HUDEP-2 (cell line): Measurements from ENCODE around the gene KRTAP10-5.
"Not testable (repeated sequence)": the region's sequence is repeated elsewhere in the genome, so short reads cannot be mapped to it uniquely, and the experiment has no call there.

Experiments
- DNase-seq, 76 experiments: peaks; one replicate each; lab custom pipeline; 2025; ENCODE audit not compliant: unreplicated experiment in 76 of 76; lab: John Stamatoyannopoulos, UW

The KRTAP10-5 gene

DNA sequence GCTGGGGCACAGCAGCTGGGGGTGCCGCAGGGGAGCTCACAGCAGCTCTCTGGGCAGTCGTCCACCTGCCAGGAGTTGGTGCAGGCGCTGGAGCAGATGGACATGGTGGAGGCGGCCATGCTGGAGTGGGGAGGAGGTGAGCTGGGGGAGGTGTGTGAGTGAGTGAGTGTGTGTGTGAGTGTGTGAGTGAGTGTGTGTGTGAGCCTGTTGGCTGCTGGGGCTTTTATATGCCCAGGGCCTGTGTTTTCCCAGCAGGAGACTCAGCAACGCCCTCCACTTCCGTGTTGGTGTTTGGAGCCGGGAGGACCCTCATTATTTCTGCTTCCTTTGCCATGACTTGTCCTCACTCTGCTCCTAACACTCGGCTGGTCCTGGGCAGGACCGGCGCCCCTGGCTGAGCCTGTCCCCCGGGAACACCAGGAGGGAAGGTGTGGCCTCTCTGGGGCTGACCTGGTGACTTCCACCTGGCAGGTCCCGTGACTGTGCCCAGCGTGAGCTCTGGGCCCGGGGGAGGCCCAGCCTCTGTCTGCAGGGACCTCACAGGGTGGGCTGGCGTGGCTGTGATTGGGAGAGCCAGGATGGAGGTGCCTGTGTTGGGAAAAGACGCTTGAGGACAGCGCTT, 29.0 kb downstream of the KRTAP10-5 start, which contains the start of gene KRTAP10-2:
Gene KRTAP10-2 (minus strand): TSS at position 166 of the 622 bp plus-strand sequence. CDS start 47 bp downstream, at position 119.
- no peak for DNase-seq

- no peak for DNase-seq
These were observed 29.6 kb downstream of the KRTAP10-5 start for GRCh38 chr21:44550807-44551206.

- not testable (repeated sequence) for DNase-seq
These were observed 30.1 kb downstream of the KRTAP10-5 start for GRCh38 chr21:44550285-44550684.

DNA sequence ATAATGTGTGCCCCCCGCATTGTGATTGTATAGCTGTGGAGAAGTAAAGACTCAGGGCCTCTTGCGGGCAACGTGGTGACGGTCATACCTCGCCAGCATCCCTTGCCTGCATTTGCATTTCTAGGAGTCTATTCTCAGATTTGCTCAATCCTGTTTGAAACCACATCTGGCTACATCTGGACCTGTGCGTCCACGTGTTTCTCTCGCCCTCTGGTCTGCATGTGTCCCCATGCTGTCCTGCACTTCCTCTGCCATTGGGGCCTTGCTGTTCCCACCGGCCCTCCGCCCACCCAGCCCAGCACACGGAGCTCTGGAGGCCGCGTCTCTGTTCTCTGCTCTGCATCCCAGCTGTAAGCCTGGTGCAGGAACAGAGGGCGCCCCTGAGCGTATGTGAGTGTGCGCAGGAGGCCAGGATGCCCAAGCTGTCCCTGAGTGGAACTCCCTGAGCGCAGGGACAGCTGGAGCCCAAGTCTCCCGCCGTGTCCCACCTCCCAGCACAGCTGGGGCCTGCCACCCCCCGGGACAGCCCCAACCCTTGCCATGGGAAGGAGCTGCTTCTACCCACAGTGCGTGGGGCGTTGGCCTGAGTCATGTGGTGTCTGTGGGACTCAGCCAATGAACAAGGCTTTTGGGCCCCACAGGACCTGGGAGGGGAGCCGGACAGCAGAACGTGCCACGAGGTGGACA, 30.7 kb downstream of the KRTAP10-5 start:
- no peak for DNase-seq

- DNase-seq = no peak
These were observed 31.5 kb downstream of the KRTAP10-5 start for GRCh38 chr21:44548922-44549321.

- DNase-seq = no peak
These were observed 32.0 kb downstream of the KRTAP10-5 start for GRCh38 chr21:44548381-44548780.

DNA sequence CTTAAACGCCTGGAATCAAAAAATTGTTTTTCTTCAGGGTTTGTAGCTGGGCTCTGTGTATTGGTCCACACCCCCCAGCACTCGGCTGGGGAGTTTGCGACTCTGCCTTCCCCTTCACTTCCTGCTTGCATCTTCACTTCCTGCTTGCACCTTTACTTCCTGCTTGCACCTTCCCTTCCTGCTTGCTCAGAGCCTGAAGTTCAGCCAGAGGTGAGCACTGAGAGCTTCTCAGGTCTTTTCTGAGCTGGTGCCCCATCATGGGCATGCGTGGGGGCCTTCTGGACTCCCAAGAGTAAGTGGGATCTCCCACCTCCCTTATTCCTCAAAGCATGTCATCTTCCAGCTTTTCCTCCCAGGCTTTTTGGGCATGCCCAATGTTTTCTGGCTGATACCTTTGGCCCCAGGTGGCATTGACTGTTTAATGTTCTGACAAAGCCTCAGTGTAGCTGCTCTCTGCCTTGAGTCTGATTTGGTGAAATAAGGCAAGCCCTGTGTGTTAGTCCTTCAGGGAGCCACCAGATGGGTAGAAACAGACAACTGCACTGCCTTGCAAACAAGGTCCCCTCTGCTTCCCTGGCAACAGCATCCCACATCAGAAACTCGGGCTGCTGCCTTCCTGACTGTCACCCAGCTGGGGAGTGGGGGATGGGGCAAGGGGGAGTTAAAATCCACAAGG, 32.6 kb downstream of the KRTAP10-5 start:
- DNase-seq = no peak

DNA sequence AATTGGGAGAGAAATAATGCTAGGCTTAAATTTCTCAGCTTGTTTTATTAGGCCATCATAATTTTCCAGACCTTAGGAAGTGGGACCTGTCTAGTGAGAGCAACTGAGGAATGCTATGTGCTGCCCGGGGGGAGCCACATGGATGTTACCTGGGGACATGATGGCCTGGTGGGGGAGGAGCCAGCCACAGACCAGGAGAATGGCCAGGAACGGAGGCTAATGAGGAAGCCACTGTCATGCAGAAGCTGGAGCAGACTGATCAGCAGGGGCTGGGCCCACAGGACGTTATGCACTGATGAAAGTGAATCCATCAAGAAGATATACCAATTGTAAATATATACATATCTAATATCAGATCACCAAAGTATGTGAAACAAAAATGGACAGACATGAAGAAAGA, 35.8 kb downstream of the KRTAP10-5 start:
- no peak for DNase-seq

DNA sequence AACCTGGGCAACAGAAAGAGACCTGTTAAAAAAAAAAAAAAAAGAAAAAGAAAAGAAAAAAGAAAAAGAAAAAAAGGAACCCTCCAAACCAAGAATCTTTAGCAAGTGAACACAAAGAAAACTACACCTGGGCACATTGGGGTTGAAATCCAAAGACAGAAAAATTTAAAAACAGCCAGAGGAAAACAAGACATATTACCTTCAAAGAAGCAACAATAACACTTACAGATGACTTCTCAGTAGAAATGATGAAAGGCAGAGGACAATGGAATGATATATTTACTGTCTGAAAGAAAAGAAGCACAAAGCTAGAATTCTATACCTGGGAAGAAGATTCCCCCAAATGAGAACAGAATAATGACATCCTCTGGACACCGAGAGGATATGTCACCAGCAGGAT, 37.7 kb downstream of the KRTAP10-5 start:
- DNase-seq = no peak

DNA sequence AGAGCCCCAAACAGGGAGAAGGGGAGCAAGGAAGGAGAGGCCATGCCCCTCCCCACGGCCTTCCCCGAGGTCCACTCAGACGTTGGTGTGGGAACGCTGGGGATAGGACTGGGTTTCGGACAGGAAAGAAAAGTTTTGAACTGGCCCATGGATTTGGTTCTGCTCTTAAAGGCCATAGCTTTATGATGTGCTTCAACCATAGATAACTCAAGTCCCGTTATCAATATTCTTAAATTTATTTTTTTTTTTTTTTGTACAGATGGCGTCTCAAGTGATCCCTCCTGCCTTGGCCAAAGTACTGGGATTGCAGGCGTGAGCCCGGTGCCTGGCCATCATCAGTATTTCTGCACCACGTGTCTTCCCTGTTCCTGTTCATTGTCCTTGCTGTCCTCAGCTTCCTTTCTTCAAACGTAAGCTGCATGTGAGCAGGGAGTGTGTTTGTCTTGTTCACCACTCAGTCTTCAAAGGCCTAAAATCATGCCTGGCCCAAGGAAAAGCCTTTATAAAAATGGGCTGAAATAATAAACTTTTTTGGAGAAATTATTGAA, 39.6 kb downstream of the KRTAP10-5 start:
- DNase-seq = no peak

GRCh38 chr21:44539991-44540666, 40.3 kb downstream of the KRTAP10-5 start, which contains the start of gene KRTAP10-1:
Gene KRTAP10-1 (minus strand): TSS chr21:44540195. CDS start chr21:44540150, 45 bp downstream.
- DNase-seq = no peak

DNA sequence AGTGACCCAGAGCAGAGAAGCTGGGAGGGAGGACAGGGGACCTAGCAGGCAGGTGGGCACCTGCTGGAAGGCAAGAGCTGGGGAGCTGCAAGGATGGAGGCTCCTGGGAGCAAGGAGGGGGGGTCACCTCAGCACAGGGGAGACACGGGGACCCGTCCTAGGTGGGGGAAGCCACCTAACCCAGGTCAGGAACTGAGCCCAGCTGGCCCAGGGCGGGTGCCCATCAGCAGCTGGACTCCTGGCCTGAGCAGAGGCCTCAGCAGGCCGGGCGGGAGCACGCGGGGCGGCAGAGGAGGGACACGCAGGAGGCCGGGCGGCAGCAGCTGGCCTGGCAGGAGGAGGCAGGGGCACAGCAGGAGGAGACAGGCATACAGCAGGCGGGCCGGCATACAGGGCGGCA, 41.4 kb downstream of the KRTAP10-5 start:
- no peak for DNase-seq

DNA sequence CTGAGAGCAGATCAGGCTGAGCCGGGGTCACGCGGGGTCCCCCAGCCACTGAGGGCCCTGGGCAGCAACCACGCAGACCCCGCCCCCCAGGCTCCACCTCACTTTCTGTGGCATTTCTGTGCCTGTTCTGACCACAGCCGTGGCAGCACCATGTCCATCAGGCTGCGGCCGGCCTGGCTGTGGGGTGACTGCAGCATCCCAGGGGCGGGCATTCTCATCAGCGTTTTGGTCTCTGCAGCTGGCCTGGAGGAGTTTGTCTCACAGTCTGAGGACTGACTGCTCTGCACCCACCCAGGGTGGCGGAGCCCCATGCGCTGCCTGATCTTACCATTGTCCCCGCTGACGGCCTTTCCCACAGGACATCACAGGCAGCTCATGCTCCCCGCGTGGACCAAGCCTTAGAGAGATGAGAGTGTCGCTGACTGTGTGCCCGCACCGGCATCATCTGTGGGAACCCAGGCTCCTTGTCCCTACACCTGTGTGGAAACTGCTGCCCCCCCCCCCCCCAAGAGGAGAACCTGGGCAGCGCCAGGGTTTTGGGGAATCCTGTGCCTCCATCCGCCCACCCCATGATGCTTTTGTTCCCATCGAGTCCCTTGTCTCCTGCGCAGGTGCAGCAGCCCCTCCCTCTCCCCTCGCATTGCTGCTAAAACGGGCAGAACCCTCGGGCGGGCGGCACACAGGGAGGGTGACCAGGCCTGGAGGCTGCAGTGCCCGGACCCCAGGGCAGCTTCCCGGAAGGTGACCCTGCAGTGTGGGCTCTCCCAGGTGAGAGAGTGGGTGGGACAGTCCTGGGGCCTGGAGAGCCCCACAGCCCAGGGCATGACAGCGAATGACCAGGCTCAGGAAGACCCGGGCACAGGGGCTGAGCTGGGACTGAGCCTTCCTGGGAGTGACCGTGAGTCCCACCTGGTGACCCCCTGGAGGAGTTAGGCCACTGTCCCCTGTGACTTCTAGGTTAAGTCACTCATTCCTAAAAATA, 42.2 kb downstream of the KRTAP10-5 start:
- DNase-seq = no peak

DNA sequence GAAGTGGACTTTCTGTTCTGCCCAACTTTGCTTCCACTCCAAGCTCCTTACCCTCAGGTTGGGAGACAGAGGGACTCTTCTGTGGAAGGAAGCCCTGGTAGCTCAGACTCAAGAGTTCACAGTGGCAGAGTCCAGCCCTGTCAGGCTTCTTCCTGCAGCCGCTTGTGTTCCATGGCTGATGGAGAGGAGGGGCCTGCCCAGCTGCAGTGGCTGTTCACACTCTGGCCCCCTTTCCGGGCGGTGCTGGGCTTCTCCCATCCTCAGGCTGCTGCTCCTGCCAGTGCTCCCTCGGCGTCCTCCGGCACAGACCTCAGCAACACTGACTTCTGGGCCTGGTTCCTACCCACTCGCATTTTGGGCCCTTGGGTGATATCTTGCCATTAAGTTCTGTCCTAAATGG, 44.4 kb downstream of the KRTAP10-5 start:
- no peak for DNase-seq

DNA sequence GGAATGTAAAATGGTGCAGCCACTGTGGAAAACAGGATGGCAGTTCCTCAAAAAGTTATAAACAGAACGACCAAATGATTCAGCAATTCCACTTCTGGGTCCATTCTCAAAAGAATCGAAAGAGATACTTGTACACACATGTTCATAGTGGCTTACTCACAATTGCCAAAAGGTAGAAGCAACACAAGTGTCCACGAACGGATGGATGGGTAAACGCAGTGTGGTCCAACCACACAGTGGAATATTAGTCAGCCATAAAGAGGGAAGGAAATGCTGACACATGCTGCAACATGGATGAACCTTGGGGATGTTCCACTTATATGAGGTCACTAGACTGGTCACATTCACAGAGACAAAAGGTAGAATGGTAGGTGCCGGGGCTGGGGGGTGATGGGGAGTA, 45.7 kb downstream of the KRTAP10-5 start:
- DNase-seq = no peak

DNA sequence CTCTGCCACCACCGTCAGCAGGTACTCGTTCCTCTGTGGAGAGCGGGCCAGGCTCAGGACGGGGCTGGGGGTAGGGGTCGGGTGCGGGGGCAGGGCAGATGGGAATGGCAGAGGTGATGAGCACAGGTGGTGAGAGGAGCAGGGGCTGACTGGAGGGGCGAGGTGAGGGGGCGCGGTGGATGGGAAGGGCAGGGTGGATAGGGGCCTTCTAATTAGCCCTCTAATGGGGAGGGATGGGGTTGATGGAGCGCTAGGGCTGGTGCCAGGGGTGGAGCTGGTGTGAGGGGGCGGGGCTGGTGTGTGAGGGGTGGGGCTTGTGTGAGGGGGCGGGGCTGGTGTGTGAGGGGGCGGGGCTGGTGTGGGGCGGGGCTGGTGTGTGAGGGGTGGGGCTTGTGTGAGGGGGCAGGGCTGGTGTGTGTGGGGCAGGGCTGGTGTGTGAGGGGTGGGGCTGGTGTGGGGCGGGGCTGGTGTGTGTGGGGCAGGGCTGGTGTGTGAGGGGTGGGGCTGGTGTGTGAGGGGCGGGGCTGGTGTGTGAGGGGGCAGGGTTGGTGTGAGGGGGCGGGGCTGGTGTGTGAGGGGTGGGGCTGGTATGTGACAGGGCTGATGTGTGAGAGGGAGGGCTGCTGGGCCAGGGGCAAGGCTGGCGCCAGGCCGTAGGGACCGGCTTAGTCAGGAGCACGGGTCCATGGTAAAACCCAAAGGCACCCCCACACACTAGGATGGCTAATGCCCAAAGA, 46.3 kb downstream of the KRTAP10-5 start:
- DNase-seq = peak in 26 of 76 experiments; percentile 7 to 51 (median 30)

GRCh38 chr21:44533121-44533890, 47.1 kb downstream of the KRTAP10-5 start:
- DNase-seq = no peak

- DNase-seq = no peak
These were observed 47.7 kb downstream of the KRTAP10-5 start for GRCh38 chr21:44532712-44533111.
